ENCODE measurements around the gene VPS18. TPM values are rescaled to one million over a fixed set of nuclear protein-coding genes. Genes with fewer than 3 reads are reported as not detected.

The VPS18 gene
- total RNA-seq, 1 experiment from 2014 or later, result 9.6 TPM

- Histone ChIP-seq H3K9me2 (ENCODE audit: insufficient read depth) (no peaks in the 10 kb centered on the region), H3K9me3 (ENCODE audit: insufficient read depth, low read depth) (no peaks in the 10 kb centered on the region), H2AFZ (no peak overlapping the region), H3K4me3 (peak overlapping the region; percentile 81), H3F3A (ENCODE audit: insufficient read depth, low read depth) (peaks cover 30% of the 10 kb centered on the region), H3K36me3 (ENCODE audit: low read depth) (peaks cover 3% of the 10 kb centered on the region; the same call in 1 of the 2 replicates), H4K20me1 (ENCODE audit: insufficient read depth) (no peaks in the 10 kb centered on the region), H3K79me2 (ENCODE audit: low read depth) (peaks cover 25% of the 10 kb centered on the region), H3K4me1 (replicated peaks; ENCODE audit: insufficient read depth) (peaks cover 44% of the 10 kb centered on the region), H3K27me3 (ENCODE audit: insufficient read depth, low read depth) (no peaks in the 10 kb centered on the region), H3K27ac (peak overlapping the region; percentile 91), H3K4me2 (peak overlapping the region; percentile 92)
- TF ChIP-seq EZH2 (IDR thresholded peaks at IDR 0.05; ENCODE audit: low read depth) (no peak), CTCF (conservative IDR thresholded peaks at IDR 0.05) (no peak)
- ChIA-PET POLR2A (ENCODE audit: unreplicated experiment) (interaction anchor here (0.6 to 0.7 kb wide), 3 partner anchors 13 to 57 kb away, joined by 3 to 5 read pairs (median 4); no protein-coding TSS in a partner anchor), CTCF (interaction anchor here (0.5 to 3.8 kb wide), 11 partner anchors 10 to 358 kb away, joined by 3 to 61 read pairs (median 7); partner anchors contain the start of genes CHP1 and VPS18)
- BruUV-seq (replicated peaks), result TSS peak; percentile 45
- intact Hi-C loops (cut with micrococcal nuclease; ENCODE audit: unreplicated experiment), result loop anchor here (1.0 to 10.0 kb wide), 2 partner anchors 16 to 768 kb away; partner anchors contain the start of gene BMF
- no peak for DNase-seq
These were observed 21.2 kb upstream of the VPS18 start for GRCh38 chr15:40872791-40873693.

- peaks cover 3% of the 10 kb centered on the region; the same call in 1 of the 2 replicates for H3K36me3 ChIP-seq (ENCODE audit: low read depth)
- no TSS peak for BruUV-seq (replicated peaks)
- H3F3A ChIP-seq (ENCODE audit: insufficient read depth, low read depth), result peaks cover 39% of the 10 kb centered on the region
- H2AFZ ChIP-seq, result no peak within 1 kb of the TSS
- H4K20me1 ChIP-seq (ENCODE audit: insufficient read depth), result no peaks in the 10 kb centered on the region
- peak within 1 kb of the TSS; percentile 81 for H3K4me3 ChIP-seq
- ChIA-PET POLR2A (ENCODE audit: unreplicated experiment) (interaction anchor here (0.6 to 0.9 kb wide), 3 partner anchors 14 to 18 kb away, joined by 3 to 5 read pairs (median 4); no protein-coding TSS in a partner anchor), CTCF (interaction anchor here (0.5 to 3.8 kb wide), 10 partner anchors 10 to 357 kb away, joined by 3 to 61 read pairs (median 6); partner anchors contain the start of genes CHP1 and VPS18)
- intact Hi-C loops (cut with micrococcal nuclease; ENCODE audit: unreplicated experiment), result loop anchor here (10.0 kb wide), 1 partner anchor 769 kb away; the partner anchor contains the start of gene BMF
- H3K9me2 ChIP-seq (ENCODE audit: insufficient read depth), result no peaks in the 10 kb centered on the region
- H3K4me1 ChIP-seq (replicated peaks; ENCODE audit: insufficient read depth), result peaks cover 52% of the 10 kb centered on the region
- TF ChIP-seq EZH2 (IDR thresholded peaks at IDR 0.05; ENCODE audit: low read depth) (no peak), CTCF (conservative IDR thresholded peaks at IDR 0.05) (peak; percentile 42; the same call in 1 of the 2 replicates)
- H3K27ac ChIP-seq, result peak within 1 kb of the TSS; percentile 91
- no peaks in the 10 kb centered on the region for H3K27me3 ChIP-seq (ENCODE audit: insufficient read depth, low read depth)
- H3K4me2 ChIP-seq, result peak within 1 kb of the TSS; percentile 92
- H3K79me2 ChIP-seq (ENCODE audit: low read depth), result peaks cover 25% of the 10 kb centered on the region
- H3K9me3 ChIP-seq (ENCODE audit: insufficient read depth, low read depth), result no peaks in the 10 kb centered on the region
- DNase-seq, result peak; percentile 70 to 78
These were observed 20.3 kb upstream of the VPS18 start, which contains the start of gene RHOV for GRCh38 chr15:40873694-40874561. Gene RHOV, minus strand, starts transcription at chr15:40874234. Its CDS starts 95 bp downstream, at chr15:40874139.

All from PC-9 (cell line).